Keratinocyte (primary cell): ENCODE results near the gene CCNDBP1.

Experiments
- CTCF ChIP-seq, 3 experiments: IDR thresholded peaks in 1 of 3; conservative IDR thresholded peaks in 1 of 3; optimal IDR thresholded peaks in 1 of 3; 2 replicates in 2 of 3; 3 replicates in 1 of 3; pipeline versions ENCODE3 to v1.5.1; 2011; ENCODE audit warnings: low read length in 3 of 3, mild to moderate bottlenecking in 3 of 3, moderate library complexity in 2 of 3, control low read depth in 1 of 3, inconsistent platforms in 1 of 3; ENCODE audit not compliant: insufficient read depth in 2 of 3; ENCODE audit errors: extremely low read depth in 1 of 3
- EZH2 ChIP-seq: IDR thresholded peaks from one replicate; pipeline ENCODE4 v1.6.1; 2012; ENCODE audit warnings: inconsistent platforms, mild to moderate bottlenecking, low read length, moderate library complexity

GRCh38 chr15:43212951-43213350, 27.7 kb downstream of the CCNDBP1 start:
- TF ChIP-seq CTCF (optimal IDR thresholded peaks at IDR 0.05 in 1 of 3, IDR thresholded peaks at IDR 0.05 in 1 of 3, conservative IDR thresholded peaks at IDR 0.05 in 1 of 3; ENCODE audit: extremely low read depth in 1 of 3, insufficient read depth in 2 of 3, low read length in 3 of 3) (no peak), EZH2 (no peak)
